Fibroblast of lung (primary cell): ENCODE measurements around the gene MYMX. TPM values are rescaled to one million over a fixed set of nuclear protein-coding genes. Genes with fewer than 3 reads are reported as not detected.

Experiments used
- DNase-seq, 2 donors: peaks; one replicate each; pipeline versions ENCODE4 v3.0.0 to v3.0.0-alpha.2; 2010; ENCODE audit warnings: low read depth in 2 of 2
- H2AFZ ChIP-seq: 2 replicates; pipeline ENCODE4 v1.5.1; 2012; ENCODE audit warnings: low read length, control low read depth, inconsistent platforms
- H3K27ac ChIP-seq: 2 replicates; pipeline ENCODE4 v1.5.1; 2011; ENCODE audit warnings: low read length, control low read depth; ENCODE audit not compliant: insufficient read depth
- H3K27me3 ChIP-seq: 2 replicates; pipeline ENCODE4 v1.5.1; 2011; ENCODE audit warnings: mild to moderate bottlenecking, low read length; ENCODE audit not compliant: control insufficient read depth, insufficient read depth
- H3K36me3 ChIP-seq: 2 replicates; pipeline ENCODE4 v1.5.1; 2011; ENCODE audit warnings: low read length; ENCODE audit not compliant: control insufficient read depth, insufficient read depth
- H3K4me1 ChIP-seq: 2 replicates; pipeline ENCODE4 v1.5.1; 2011; ENCODE audit warnings: low read length; ENCODE audit not compliant: control insufficient read depth, insufficient read depth; ENCODE audit errors: extremely low read depth
- H3K4me2 ChIP-seq: 2 replicates; pipeline ENCODE4 v1.5.1; 2011; ENCODE audit warnings: low read length, control low read depth; ENCODE audit not compliant: insufficient read depth; ENCODE audit errors: extremely low read depth
- H3K4me3 ChIP-seq, 4 experiments: fragments of 200-600 bp in 1 of 4; sonication (generic) in 1 of 4; replicated peaks in 1 of 4; 2 replicates each; pipeline ENCODE4 v1.5.1; 2011 to 2016; ENCODE audit warnings: low read length in 4 of 4, low read depth in 3 of 4, mild to moderate bottlenecking in 3 of 4, control low read depth in 2 of 4, inconsistent platforms in 1 of 4, mixed read lengths in 1 of 4; ENCODE audit not compliant: insufficient read depth in 1 of 4; ENCODE audit errors: control extremely low read depth in 1 of 4
- H3K79me2 ChIP-seq: 2 replicates; pipeline ENCODE4 v1.5.1; 2012; ENCODE audit warnings: mild to moderate bottlenecking, low read length, inconsistent platforms; ENCODE audit not compliant: control insufficient read depth, insufficient read depth
- H3K9ac ChIP-seq: 2 replicates; pipeline ENCODE4 v1.5.1; 2011; ENCODE audit warnings: mild to moderate bottlenecking, low read length, control low read depth; ENCODE audit not compliant: insufficient read depth
- H3K9me3 ChIP-seq: 2 replicates; pipeline ENCODE4 v1.5.1; 2012; ENCODE audit warnings: low read depth, low read length; ENCODE audit not compliant: control insufficient read depth, insufficient read depth
- H4K20me1 ChIP-seq: 2 replicates; pipeline ENCODE4 v1.5.1; 2011; ENCODE audit warnings: low read length; ENCODE audit not compliant: control insufficient read depth, insufficient read depth; ENCODE audit errors: extremely low read depth
- EZH2 ChIP-seq: IDR thresholded peaks from 2 replicates; pipeline ENCODE4 v1.5.1; 2012; ENCODE audit warnings: low read length, control low read depth, mild to moderate bottlenecking; ENCODE audit errors: missing control alignments
- polyA plus RNA-seq, 2 donors: library from polyadenylated mRNA; depleted of rRNA in 1 of 2; stranded (reverse) in 1 of 2; unstranded in 1 of 2; fragments of >200 nt; gene quantifications; 2 replicates each; pipeline ENCODE4 v1.2.1, GENCODE V29; 2011 to 2012; ENCODE audit warnings: missing spikeins in 1 of 2
- total RNA-seq: library from RNA; depleted of rRNA; stranded (reverse); fragments of >200 nt; gene quantifications from 2 replicates; pipeline ENCODE4 v1.2.1, GENCODE V29; 2014
- TF ChIP-seq, protein P1 (sequence below), 2 donors: IDR thresholded peaks in 1 of 2; conservative IDR thresholded peaks in 1 of 2; 1 replicate in 1 of 2; 2 replicates in 1 of 2; pipeline ENCODE4 v1.5.1; 2011 to 2012; ENCODE audit warnings: low read length in 2 of 2, control low read depth in 1 of 2, inconsistent platforms in 1 of 2, low read depth in 1 of 2, mild to moderate bottlenecking in 1 of 2

The MYMX gene
- total and polyA plus RNA-seq, 2 donors (not counting 1 experiment from before 2014, with no cell fraction given), result not detected

DNA sequence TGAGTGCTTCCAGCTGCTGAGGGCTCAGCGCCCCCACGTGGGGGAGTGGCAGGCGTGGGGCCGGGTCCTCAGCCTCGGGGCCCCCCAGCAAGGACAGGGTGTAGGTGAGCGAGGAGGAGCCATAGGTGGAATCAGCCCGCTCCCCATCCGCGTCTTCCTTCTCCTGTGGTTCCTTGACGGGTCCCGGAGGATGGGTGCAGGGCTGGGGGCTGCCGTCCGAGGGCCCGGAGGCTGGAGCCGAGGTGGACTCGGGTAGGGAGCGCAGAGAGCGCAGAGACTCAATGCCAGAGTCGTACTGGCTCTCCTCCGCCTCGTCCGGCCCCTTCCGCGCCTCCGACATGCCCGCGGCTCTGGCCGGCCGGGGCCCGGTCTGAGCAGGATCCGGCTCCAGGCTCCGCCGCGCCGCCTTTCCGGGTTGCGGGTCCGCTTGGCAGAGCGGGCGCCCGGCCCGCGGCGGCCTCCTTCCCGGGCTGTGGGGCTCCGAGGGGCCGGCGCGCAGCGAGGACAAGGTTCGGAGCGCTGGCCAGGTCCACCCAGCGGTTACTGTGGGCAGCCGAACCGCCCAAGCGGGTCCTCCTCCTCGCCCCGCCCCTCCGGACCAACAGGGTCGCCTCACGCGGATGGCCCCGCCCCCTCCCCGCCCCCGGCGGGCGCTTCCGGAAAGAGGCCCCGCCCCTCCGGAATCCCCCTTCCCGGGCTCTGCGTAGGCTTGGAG, 48.4 kb downstream of the MYMX start, which contains the start of gene NFKBIE:
TSS of gene NFKBIE (minus strand) at position 545 of the 715 bp plus-strand sequence. CDS start at position 340, 205 bp downstream.
- Histone ChIP-seq H3K36me3 (peaks cover under 1% of the 10 kb centered on the region), H4K20me1 (peaks cover 2% of the 10 kb centered on the region), H3K4me1 (peaks cover 5% of the 10 kb centered on the region), H2AFZ (peak within 1 kb of the TSS; percentile 18), H3K9ac (peak within 1 kb of the TSS; percentile 80), H3K4me2 (peak within 1 kb of the TSS; percentile 99), H3K4me3 (peak within 1 kb of the TSS; percentile 59 to 86 (median 72)), H3K27ac (peak within 1 kb of the TSS; percentile 50), H3K79me2 (no peaks in the 10 kb centered on the region), H3K9me3 (no peaks in the 10 kb centered on the region), H3K27me3 (peaks cover 23% of the 10 kb centered on the region)
- TF ChIP-seq, protein P1, sequence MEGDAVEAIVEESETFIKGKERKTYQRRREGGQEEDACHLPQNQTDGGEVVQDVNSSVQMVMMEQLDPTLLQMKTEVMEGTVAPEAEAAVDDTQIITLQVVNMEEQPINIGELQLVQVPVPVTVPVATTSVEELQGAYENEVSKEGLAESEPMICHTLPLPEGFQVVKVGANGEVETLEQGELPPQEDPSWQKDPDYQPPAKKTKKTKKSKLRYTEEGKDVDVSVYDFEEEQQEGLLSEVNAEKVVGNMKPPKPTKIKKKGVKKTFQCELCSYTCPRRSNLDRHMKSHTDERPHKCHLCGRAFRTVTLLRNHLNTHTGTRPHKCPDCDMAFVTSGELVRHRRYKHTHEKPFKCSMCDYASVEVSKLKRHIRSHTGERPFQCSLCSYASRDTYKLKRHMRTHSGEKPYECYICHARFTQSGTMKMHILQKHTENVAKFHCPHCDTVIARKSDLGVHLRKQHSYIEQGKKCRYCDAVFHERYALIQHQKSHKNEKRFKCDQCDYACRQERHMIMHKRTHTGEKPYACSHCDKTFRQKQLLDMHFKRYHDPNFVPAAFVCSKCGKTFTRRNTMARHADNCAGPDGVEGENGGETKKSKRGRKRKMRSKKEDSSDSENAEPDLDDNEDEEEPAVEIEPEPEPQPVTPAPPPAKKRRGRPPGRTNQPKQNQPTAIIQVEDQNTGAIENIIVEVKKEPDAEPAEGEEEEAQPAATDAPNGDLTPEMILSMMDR (conservative IDR thresholded peaks at IDR 0.05 in 1 of 2, IDR thresholded peaks at IDR 0.05 in 1 of 2; ENCODE audit: low read depth in 1 of 2, low read length in 2 of 2), result no peak
- TF ChIP-seq EZH2, result no peak
- peak; percentile 84 to 88 for DNase-seq

DNA sequence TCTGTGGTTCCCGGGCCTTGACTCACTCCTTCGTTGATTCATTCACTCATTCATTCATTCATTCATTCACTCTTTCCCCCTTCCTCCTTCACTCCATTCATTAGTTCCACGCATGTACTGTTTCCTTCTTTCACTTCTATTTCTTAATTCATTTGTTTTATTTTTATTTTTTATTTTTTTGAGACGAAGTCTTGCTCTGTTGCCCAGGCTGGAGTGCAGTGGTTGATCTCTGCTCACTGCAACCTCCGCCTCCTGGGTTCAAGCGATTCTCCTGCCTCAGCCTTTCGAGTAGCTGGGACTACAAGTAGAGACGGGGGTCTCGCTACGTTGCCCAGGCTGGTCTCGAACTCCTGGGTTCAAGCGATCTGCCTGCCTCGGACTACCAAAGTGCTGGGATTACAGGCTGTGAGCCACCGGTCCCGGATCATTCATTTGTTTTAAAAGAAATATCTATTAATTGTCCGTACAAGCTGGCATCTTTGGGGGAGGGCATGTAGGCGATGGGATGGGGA, 49.1 kb downstream of the MYMX start:
- Histone ChIP-seq H3K36me3 (no peaks in the 10 kb centered on the region), H3K79me2 (no peaks in the 10 kb centered on the region), H3K9me3 (no peaks in the 10 kb centered on the region), H3K27me3 (peaks cover 23% of the 10 kb centered on the region), H4K20me1 (peaks cover 2% of the 10 kb centered on the region), H3K4me3 (peak overlapping the region in 1 of 4 experiments; percentile 17), H2AFZ (no peak overlapping the region), H3K4me1 (peaks cover 5% of the 10 kb centered on the region), H3K9ac (no peak overlapping the region), H3K4me2 (peak overlapping the region; percentile 15), H3K27ac (no peak overlapping the region)
- DNase-seq, result no peak
- no peak for TF ChIP-seq EZH2
- TF ChIP-seq, protein P1 (conservative IDR thresholded peaks at IDR 0.05 in 1 of 2, IDR thresholded peaks at IDR 0.05 in 1 of 2; ENCODE audit: low read depth in 1 of 2, low read length in 2 of 2), result no peak

- Histone ChIP-seq H2AFZ (no peak overlapping the region), H4K20me1 (peaks cover 2% of the 10 kb centered on the region), H3K79me2 (no peaks in the 10 kb centered on the region), H3K9ac (no peak overlapping the region), H3K36me3 (no peaks in the 10 kb centered on the region), H3K27me3 (peaks cover 27% of the 10 kb centered on the region), H3K9me3 (no peaks in the 10 kb centered on the region), H3K4me3 (no peak overlapping the region), H3K4me2 (no peak overlapping the region), H3K4me1 (peaks cover 5% of the 10 kb centered on the region), H3K27ac (no peak overlapping the region)
- no peak for TF ChIP-seq EZH2
- TF ChIP-seq, protein P1 (conservative IDR thresholded peaks at IDR 0.05 in 1 of 2, IDR thresholded peaks at IDR 0.05 in 1 of 2; ENCODE audit: low read depth in 1 of 2, low read length in 2 of 2), result no peak
- DNase-seq, result no peak
Measured at GRCh38 chr6:44266347-44266746, 49.6 kb downstream of the MYMX start.
